ENCODE data around the gene ZBTB21. TPM values are rescaled to one million over a fixed set of nuclear protein-coding genes. Genes with fewer than 3 reads are reported as not detected.

ZBTB21 gene
- total RNA-seq, 1 experiment from 2014 or later: 18.1 TPM

GRCh38 chr21:42037943-42038342 is 27.8 kb upstream of the ZBTB21 start:
- Histone ChIP-seq H4K20me1 (ENCODE audit: control insufficient read depth, insufficient read depth, insufficient read length) (no peaks in the 10 kb centered on the region), H3K4me1 (ENCODE audit: insufficient read depth, low read length) (no peaks in the 10 kb centered on the region), H2BK120ac (ENCODE audit: low read depth, low read length, poor library complexity, severe bottlenecking) (no peak overlapping the region), H3K27me3 (ENCODE audit: insufficient read depth, low read length) (no peaks in the 10 kb centered on the region), H3K79me1 (ENCODE audit: insufficient read depth, low read depth, low read length, poor library complexity, severe bottlenecking) (no peaks in the 10 kb centered on the region), H3K4ac (ENCODE audit: low read depth, low read length) (no peak overlapping the region), H3K18ac (ENCODE audit: insufficient read length, low read depth, low read length) (no peak overlapping the region), H3K23me2 (ENCODE audit: insufficient read length, low read depth, low read length, poor library complexity, severe bottlenecking) (no peaks in the 10 kb centered on the region), H2BK15ac (ENCODE audit: low read depth, low read length) (no peak overlapping the region), H2BK5ac (ENCODE audit: insufficient read length, low read length) (no peak overlapping the region), H4K91ac (ENCODE audit: insufficient read length, low read depth, low read length) (no peak overlapping the region), H3K56ac (ENCODE audit: insufficient read length, low read depth, low read length) (no peak overlapping the region), H2AFZ (ENCODE audit: low read length) (no peak overlapping the region), H3K4me2 (ENCODE audit: insufficient read depth, insufficient read length, low read length) (no peak overlapping the region), H3K9ac (ENCODE audit: extremely low read depth, insufficient read length, low read length) (no peak overlapping the region), H2BK20ac (ENCODE audit: low read depth, low read length, poor library complexity, severe bottlenecking) (no peak overlapping the region), H4K5ac (ENCODE audit: insufficient read length, low read depth, low read length) (no peak overlapping the region), H4K8ac (replicated peaks; ENCODE audit: insufficient read length, low read depth, low read length) (no peak overlapping the region), H2AK5ac (ENCODE audit: insufficient read length, low read length) (no peak overlapping the region), H3K23ac (ENCODE audit: insufficient read length, low read depth, low read length) (no peak overlapping the region), H3K14ac (ENCODE audit: insufficient read depth, low read length) (no peak overlapping the region), H3K79me2 (ENCODE audit: insufficient read depth, low read length) (no peaks in the 10 kb centered on the region), H3K9me3 (ENCODE audit: control insufficient read depth, low read depth, low read length) (no peaks in the 10 kb centered on the region), H2BK12ac (ENCODE audit: insufficient read length, low read depth, low read length) (no peak overlapping the region), H3T11ph (ENCODE audit: low read length) (no peak overlapping the region), H3K27ac (ENCODE audit: insufficient read length, low read depth, low read length) (no peak overlapping the region)
- no peak for DNase-seq
- TF ChIP-seq CTCF (conservative IDR thresholded peaks at IDR 0.05): no peak
- Mint-ChIP-seq H3K36me3 (ENCODE audit: insufficient read depth in 1 of 3, low read depth in 3 of 3) (no peaks in the 10 kb centered on the region; a peak in 1 of 7 replicates), H3K27me3 (ENCODE audit: low read depth) (peaks cover 31% of the 10 kb centered on the region), H3K4me1 (peaks cover 10 to 14% of the 10 kb centered on the region in 2 experiments), H3K4me3 (no peak overlapping the region), H3K9me3 (peaks cover 0 to 6% of the 10 kb centered on the region in 2 experiments; a peak in 2 of 5 replicates), H3K27ac (no peak overlapping the region)
- no CpG with 5 or more reads among the region's 12 CpGs for WGBS (ENCODE audit: extremely low coverage, insufficient read length, low lambda C conversion rate)
